Esophagus muscularis mucosa (tissue), 4 donors: ENCODE data around the gene CEMIP2. TPM values are rescaled to one million over a fixed set of nuclear protein-coding genes. Genes with fewer than 3 reads are reported as not detected.
A peak's percentile ranks its signal among the peaks of the same experiment; 100 is the strongest.

Experiments
- DNase-seq: peaks from one replicate; pipeline ENCODE4 v3.0.0-alpha.2; 2017; ENCODE audit errors: extremely low spot score
- H3K27ac ChIP-seq, 4 donors: fragments of 200-600 bp; sonication (generic); replicated peaks in 1 of 4; 1 replicate in 3 of 4; 2 replicates in 1 of 4; pipeline ENCODE4 v1.5.1; 2016 to 2019; ENCODE audit warnings: mild to moderate bottlenecking in 1 of 4
- H3K27me3 ChIP-seq, 4 donors: fragments of 200-600 bp; sonication (generic); one replicate each; pipeline versions ENCODE4 v1.5.1 to v1.6.0; 2016 to 2019
- H3K36me3 ChIP-seq, 4 donors: fragments of 200-600 bp; sonication (generic); one replicate each; pipeline ENCODE4 v1.5.1; 2016 to 2019
- H3K4me1 ChIP-seq, 4 donors: fragments of 200-600 bp; sonication (generic); one replicate each; pipeline ENCODE4 v1.5.1; 2016 to 2019
- H3K4me3 ChIP-seq, 4 donors: fragments of 200-600 bp; sonication (generic); 1 replicate in 2 of 4; 2 replicates in 2 of 4; pipeline ENCODE4 v1.5.1; 2016 to 2019; ENCODE audit warnings: mild to moderate bottlenecking in 4 of 4, moderate library complexity in 1 of 4
- H3K9me3 ChIP-seq, 4 donors: fragments of 200-600 bp; sonication (generic); 1 replicate in 3 of 4; 2 replicates in 1 of 4; pipeline ENCODE4 v1.5.1; 2016 to 2019
- EP300 ChIP-seq: sonication (generic); formaldehyde crosslinking; IDR thresholded peaks from one replicate; pipeline ENCODE4 v1.6.1; 2017; ENCODE audit warnings: antibody characterized with exemption
- POLR2A ChIP-seq: fragments of 450-650 bp; IDR thresholded peaks from one replicate; pipeline ENCODE4 v1.6.1; 2017; ENCODE audit warnings: antibody characterized with exemption, moderate library complexity, mild to moderate bottlenecking, low read depth
- POLR2AphosphoS5 ChIP-seq, 2 donors: sonication (generic); formaldehyde crosslinking; IDR thresholded peaks; one replicate each; pipeline ENCODE4 v1.6.1; 2017; ENCODE audit warnings: antibody characterized with exemption in 2 of 2
- WGBS: methylation state at CpG from one replicate; pipeline ENCODE4 v1.1.5; 2018; 5-methylcytosine and 5-hydroxymethylcytosine counted together
- intact Hi-C: fragments of 100-400 bp; cut with DNase I; formaldehyde crosslinking; loops from one replicate; pipeline ENCODE4 v1.15.1; 2023
- total RNA-seq, 4 donors: library from RNA; depleted of rRNA; stranded (reverse); fragments of >200 nt; gene quantifications; one replicate each; pipeline versions ENCODE4 v1.1.0 to v1.2.1, GENCODE V29; 2016
- TF ChIP-seq, protein P1 (sequence below), 3 experiments: fragments of 200-600 bp in 2 of 3; fragments of 450-650 bp in 1 of 3; sonication (generic) in 2 of 3; IDR thresholded peaks; one replicate each; pipeline ENCODE4 v1.5.1; 2017 to 2019; ENCODE audit warnings: antibody characterized with exemption in 3 of 3, mild to moderate bottlenecking in 2 of 3, moderate library complexity in 1 of 3

CEMIP2 gene
- total RNA-seq, 4 donors from 2014 or later, result 18.5 to 144 (median 26.8) TPM

DNA sequence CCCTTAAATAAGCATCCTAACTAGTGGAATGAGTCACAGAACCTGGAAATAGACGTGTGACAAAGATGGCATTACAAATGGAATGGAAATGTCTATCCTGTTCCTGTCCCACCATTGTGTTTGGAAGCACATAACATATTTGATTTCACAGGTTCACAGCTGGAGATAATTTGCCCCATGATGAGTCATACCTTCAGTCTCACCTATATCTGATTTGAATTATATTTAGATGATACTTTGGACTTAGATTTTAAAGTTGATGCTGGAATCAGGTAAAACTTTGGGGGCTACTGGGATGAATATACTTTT is 92.5 kb downstream of the CEMIP2 start:
- WGBS, result 73% methylated on average over 1 of the region's 1 CpG
- DNase-seq, result no peak

GRCh38 chr9:71675105-71675856 is 93.0 kb downstream of the CEMIP2 start:
- peak; percentile 80 for DNase-seq
- H3K27me3 ChIP-seq, result no peaks in the 10 kb centered on the region
- no peaks in the 10 kb centered on the region for H3K36me3 ChIP-seq
- no peaks in the 10 kb centered on the region for H3K9me3 ChIP-seq
- peaks cover 1 to 30% (median 19%) of the 10 kb centered on the region in 4 donors for H3K4me1 ChIP-seq
- intact Hi-C loops, result no loop called here
- TF ChIP-seq EP300, result no peak
- 83% methylated on average over 2 of the region's 3 CpGs for WGBS
- no peak overlapping the region for H3K4me3 ChIP-seq
- no peak overlapping the region for H3K27ac ChIP-seq

More for the DNA sequence above, 92.5 kb downstream of the CEMIP2 start:
- H3K4me1 ChIP-seq, result peaks cover 7 to 34% (median 24%) of the 10 kb centered on the region in 4 donors
- no peak overlapping the region for H3K4me3 ChIP-seq
- H3K27me3 ChIP-seq, result no peaks in the 10 kb centered on the region
- intact Hi-C loops, result no loop called here
- H3K27ac ChIP-seq, result no peak overlapping the region
- TF ChIP-seq POLR2AphosphoS5 (IDR thresholded peaks at IDR 0.05), result no peak
- no peak for TF ChIP-seq POLR2A
- TF ChIP-seq, protein P1, sequence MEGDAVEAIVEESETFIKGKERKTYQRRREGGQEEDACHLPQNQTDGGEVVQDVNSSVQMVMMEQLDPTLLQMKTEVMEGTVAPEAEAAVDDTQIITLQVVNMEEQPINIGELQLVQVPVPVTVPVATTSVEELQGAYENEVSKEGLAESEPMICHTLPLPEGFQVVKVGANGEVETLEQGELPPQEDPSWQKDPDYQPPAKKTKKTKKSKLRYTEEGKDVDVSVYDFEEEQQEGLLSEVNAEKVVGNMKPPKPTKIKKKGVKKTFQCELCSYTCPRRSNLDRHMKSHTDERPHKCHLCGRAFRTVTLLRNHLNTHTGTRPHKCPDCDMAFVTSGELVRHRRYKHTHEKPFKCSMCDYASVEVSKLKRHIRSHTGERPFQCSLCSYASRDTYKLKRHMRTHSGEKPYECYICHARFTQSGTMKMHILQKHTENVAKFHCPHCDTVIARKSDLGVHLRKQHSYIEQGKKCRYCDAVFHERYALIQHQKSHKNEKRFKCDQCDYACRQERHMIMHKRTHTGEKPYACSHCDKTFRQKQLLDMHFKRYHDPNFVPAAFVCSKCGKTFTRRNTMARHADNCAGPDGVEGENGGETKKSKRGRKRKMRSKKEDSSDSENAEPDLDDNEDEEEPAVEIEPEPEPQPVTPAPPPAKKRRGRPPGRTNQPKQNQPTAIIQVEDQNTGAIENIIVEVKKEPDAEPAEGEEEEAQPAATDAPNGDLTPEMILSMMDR (IDR thresholded peaks at IDR 0.05), result no peak
- TF ChIP-seq EP300, result no peak
- H3K36me3 ChIP-seq, result no peaks in the 10 kb centered on the region
- no peaks in the 10 kb centered on the region for H3K9me3 ChIP-seq

- no peak overlapping the region for H3K27ac ChIP-seq
- H3K36me3 ChIP-seq, result no peaks in the 10 kb centered on the region
- intact Hi-C loops, result no loop called here
- TF ChIP-seq POLR2AphosphoS5 (IDR thresholded peaks at IDR 0.05) (no peak), POLR2A (no peak), EP300 (no peak)
- TF ChIP-seq, protein P1 (IDR thresholded peaks at IDR 0.05), result no peak
- no peak for DNase-seq
- H3K9me3 ChIP-seq, result no peaks in the 10 kb centered on the region
- no peaks in the 10 kb centered on the region for H3K27me3 ChIP-seq
- peaks cover 0 to 19% (median 3%) of the 10 kb centered on the region in 4 donors for H3K4me1 ChIP-seq
- WGBS, result 97% methylated on average over 1 of the region's 1 CpG
- no peak overlapping the region for H3K4me3 ChIP-seq
Measured at GRCh38 chr9:71672573-71672972, 95.7 kb downstream of the CEMIP2 start.

- no peak for TF ChIP-seq EP300
- TF ChIP-seq POLR2A, result no peak
- TF ChIP-seq POLR2AphosphoS5 (IDR thresholded peaks at IDR 0.05), result no peak
- TF ChIP-seq, protein P1 (IDR thresholded peaks at IDR 0.05), result no peak
- Histone ChIP-seq H3K27me3 (no peaks in the 10 kb centered on the region), H3K27ac (no peak overlapping the region), H3K9me3 (no peaks in the 10 kb centered on the region), H3K36me3 (no peaks in the 10 kb centered on the region), H3K4me1 (peaks cover 0 to 10% (median 2%) of the 10 kb centered on the region in 4 donors), H3K4me3 (no peak overlapping the region)
- WGBS, result 86% methylated on average over 3 of the region's 3 CpGs
- intact Hi-C loops, result no loop called here
- DNase-seq, result no peak
Measured at GRCh38 chr9:71671289-71671688, 97.0 kb downstream of the CEMIP2 start.

DNA sequence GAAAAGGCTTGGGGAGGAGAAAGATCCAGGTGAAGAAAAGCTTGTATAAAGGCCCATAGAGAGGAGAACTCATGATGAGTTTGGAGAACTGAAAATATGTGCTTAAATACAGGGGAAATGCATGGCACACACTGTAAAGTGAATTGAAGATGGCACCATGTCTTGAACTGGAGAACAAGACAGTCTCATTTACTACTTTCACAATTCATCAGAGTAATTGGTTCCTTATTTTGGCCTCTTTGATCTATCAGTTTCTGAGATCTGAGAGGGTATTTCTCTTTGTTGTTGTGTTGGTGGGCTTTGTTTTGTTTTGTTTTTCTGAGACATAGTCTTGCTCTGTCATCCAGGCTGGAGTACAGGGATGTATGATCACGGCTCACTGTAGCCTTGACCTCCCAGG is 98.2 kb downstream of the CEMIP2 start:
- TF ChIP-seq EP300 (no peak), POLR2A (no peak), POLR2AphosphoS5 (IDR thresholded peaks at IDR 0.05) (no peak)
- TF ChIP-seq, protein P1 (IDR thresholded peaks at IDR 0.05), result no peak
- Histone ChIP-seq H3K4me3 (no peak overlapping the region), H3K36me3 (no peaks in the 10 kb centered on the region), H3K9me3 (no peaks in the 10 kb centered on the region), H3K27me3 (no peaks in the 10 kb centered on the region), H3K4me1 (peaks cover 0 to 10% (median 2%) of the 10 kb centered on the region in 4 donors), H3K27ac (no peak overlapping the region)
- no peak for DNase-seq
- 80% methylated on average over 1 of the region's 1 CpG for WGBS
- intact Hi-C loops, result no loop called here
